Measurements from ENCODE around the gene TRIM2.

Gene TRIM2

DNA sequence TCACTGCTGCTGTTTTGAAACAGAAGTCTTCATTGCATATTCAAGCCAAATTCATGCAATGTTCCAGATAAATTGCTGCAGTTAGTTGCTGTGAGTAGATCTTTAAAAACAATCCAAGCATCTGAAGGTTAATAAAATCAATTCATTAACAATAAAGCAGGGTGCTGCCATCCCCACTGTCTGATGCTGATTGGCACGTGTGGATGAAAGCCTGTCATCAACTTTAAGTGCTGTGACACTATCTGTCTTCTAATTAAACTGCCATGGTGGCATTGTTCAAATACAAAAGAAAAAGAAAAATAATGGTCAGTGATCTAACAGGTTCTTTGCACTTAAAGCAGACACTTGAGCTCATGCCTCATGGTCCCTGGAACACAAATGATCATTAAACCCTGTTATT lies 77.2 kb downstream of the TRIM2 start:
- no peak for TF ChIP-seq CTCF (conservative IDR thresholded peaks at IDR 0.05)
- H3K27ac ChIP-seq, result no peak overlapping the region

- no peak for TF ChIP-seq CTCF (conservative IDR thresholded peaks at IDR 0.05)
- no peak overlapping the region for H3K27ac ChIP-seq
These were observed 77.8 kb downstream of the TRIM2 start for GRCh38 chr4:153282023-153282422.

- no peak for TF ChIP-seq CTCF (conservative IDR thresholded peaks at IDR 0.05)
These were observed 79.0 kb downstream of the TRIM2 start for GRCh38 chr4:153283260-153283659.

GRCh38 chr4:153290134-153290533 lies 85.9 kb downstream of the TRIM2 start:
- no peak for TF ChIP-seq CTCF (conservative IDR thresholded peaks at IDR 0.05)
- no peak overlapping the region for H3K27ac ChIP-seq

More at GRCh38 chr4:153283260-153283659, 79.0 kb downstream of the TRIM2 start:
- no peak overlapping the region for H3K27ac ChIP-seq

DNA sequence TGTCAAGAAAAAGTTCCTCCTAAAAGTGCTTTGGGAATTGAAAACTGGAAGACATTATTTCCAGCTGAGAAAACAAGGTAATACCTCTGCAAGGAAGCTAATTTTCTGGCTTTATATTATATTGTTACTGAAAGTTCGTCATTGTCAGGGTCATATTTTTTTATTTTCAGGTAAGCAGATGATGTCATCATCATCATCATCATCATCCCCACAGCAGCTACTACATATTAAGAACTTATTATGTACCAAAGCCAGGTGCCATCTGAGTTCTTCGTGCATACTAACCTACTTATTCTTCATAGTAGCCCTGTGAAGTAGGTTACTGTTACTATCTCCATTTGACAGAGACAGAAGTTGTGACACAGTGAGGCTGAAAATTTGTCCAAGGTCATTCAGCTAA lies 87.3 kb downstream of the TRIM2 start:
- H3K27ac ChIP-seq, result no peak overlapping the region
- TF ChIP-seq CTCF (conservative IDR thresholded peaks at IDR 0.05), result no peak

DNA sequence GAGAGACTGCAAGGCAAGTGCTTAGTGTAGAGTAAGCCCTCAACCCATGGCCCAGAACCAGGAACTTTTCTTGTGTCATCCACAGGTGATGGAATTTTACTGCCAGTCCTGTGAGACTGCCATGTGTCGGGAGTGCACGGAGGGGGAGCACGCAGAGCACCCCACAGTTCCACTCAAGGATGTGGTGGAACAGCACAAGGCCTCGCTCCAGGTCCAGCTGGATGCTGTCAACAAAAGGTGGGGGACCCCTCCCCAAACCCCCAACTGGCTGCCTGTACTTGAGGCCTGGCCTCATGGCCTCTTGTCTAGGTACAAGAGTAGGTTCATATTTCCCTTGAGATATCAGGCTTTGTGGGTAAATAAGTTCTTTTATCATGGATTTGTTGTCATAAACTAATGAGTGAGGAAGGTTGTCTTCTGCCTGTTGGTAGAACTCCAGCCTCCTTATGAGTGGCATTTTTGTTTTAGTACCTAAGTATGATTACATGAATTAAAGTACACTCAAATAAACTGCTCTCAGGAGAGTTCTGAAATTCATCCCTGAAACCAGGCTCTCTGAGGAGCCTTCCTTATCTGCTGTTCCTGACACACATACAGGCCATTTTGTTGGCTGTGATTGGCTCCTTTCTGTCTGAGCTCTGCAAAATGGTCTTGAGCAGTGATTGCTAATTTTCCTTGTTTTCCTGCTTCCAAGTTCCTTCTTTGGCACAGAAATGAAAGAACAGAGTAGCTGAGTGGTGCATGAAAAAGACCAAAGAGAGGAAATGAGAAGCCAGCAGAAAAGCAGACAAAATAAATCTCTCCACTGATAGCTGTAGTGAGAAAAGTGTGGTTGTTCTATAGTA lies 88.9 kb downstream of the TRIM2 start:
- no peak overlapping the region for H3K27ac ChIP-seq
- TF ChIP-seq CTCF (conservative IDR thresholded peaks at IDR 0.05), result no peak

- no peak for TF ChIP-seq CTCF (conservative IDR thresholded peaks at IDR 0.05)
- H3K27ac ChIP-seq, result no peak overlapping the region
These were observed 89.5 kb downstream of the TRIM2 start for GRCh38 chr4:153293742-153294057.
